ENCODE measurements around the gene INCENP.

The INCENP gene

GRCh38 chr11:62127941-62128770 is 4.3 kb downstream of the INCENP start:
- peaks cover 5% of the 10 kb centered on the region for H3K36me3 ChIP-seq (ENCODE audit: control insufficient read depth, insufficient read depth, low read length)
- H3K9ac ChIP-seq (ENCODE audit: low read length): no peak overlapping the region
- no peak overlapping the region for H3K27ac ChIP-seq (ENCODE audit: low read depth, low read length)
- no peaks in the 10 kb centered on the region for H3K27me3 ChIP-seq (ENCODE audit: control insufficient read depth, insufficient read depth, low read length)
- peaks cover 9% of the 10 kb centered on the region for H3K4me1 ChIP-seq (ENCODE audit: control insufficient read depth, insufficient read depth, low read length)
- H3K4me3 ChIP-seq (ENCODE audit: low read length): no peak overlapping the region

- Histone ChIP-seq H3K36me3 (ENCODE audit: control insufficient read depth, insufficient read depth, low read length) (peaks cover 5% of the 10 kb centered on the region), H3K9ac (ENCODE audit: low read length) (no peak overlapping the region), H3K27me3 (ENCODE audit: control insufficient read depth, insufficient read depth, low read length) (no peaks in the 10 kb centered on the region), H3K27ac (ENCODE audit: low read depth, low read length) (no peak overlapping the region), H3K4me1 (ENCODE audit: control insufficient read depth, insufficient read depth, low read length) (peaks cover 6% of the 10 kb centered on the region), H3K4me3 (ENCODE audit: low read length) (no peak overlapping the region)
Observed at GRCh38 chr11:62128835-62129234, 5.0 kb downstream of the INCENP start.

GRCh38 chr11:62129590-62130282 is 5.9 kb downstream of the INCENP start:
- Histone ChIP-seq H3K9ac (ENCODE audit: low read length) (no peak overlapping the region), H3K4me3 (ENCODE audit: low read length) (no peak overlapping the region), H3K4me1 (ENCODE audit: control insufficient read depth, insufficient read depth, low read length) (peaks cover 3% of the 10 kb centered on the region), H3K27me3 (ENCODE audit: control insufficient read depth, insufficient read depth, low read length) (no peaks in the 10 kb centered on the region), H3K36me3 (ENCODE audit: control insufficient read depth, insufficient read depth, low read length) (peaks cover 5% of the 10 kb centered on the region), H3K27ac (ENCODE audit: low read depth, low read length) (no peak overlapping the region)

DNA sequence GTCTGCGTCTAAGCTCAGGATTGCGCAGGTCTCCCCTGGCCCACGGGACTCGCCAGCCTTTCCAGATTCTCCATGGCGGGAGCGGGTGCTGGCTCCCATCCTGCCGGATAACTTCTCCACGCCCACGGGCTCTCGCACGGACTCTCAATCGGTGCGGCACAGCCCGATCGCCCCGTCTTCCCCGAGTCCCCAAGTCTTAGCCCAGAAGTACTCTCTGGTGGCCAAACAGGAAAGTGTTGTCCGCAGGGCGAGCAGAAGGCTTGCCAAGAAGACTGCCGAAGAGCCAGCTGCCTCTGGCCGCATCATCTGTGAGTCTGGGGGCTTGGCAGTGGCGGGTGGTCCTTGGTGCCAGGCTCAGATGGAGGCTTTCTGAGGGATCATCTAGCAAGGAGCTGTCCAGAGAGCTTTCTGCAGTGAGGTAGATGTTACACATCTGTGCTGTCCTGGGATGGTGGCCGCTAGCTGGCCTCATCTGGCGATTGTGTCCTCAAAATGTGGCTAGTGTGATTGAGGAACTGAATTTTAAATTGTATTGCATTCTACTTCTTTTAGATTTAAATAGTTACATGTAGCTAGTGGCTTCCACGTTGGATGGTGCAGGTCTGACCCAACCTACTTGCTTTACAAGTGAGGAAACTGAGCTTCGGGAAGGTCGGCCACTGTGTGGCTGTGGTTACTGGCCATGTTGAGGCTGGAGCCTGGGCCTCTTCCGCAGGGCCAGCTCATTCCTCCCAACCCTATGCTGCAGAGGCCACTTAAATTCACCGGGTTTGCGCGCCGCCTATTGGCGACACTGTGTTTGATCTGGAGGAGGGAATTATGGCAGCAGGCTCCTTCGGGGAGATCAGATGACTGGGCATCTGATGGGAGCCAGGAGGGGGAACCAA is 6.7 kb downstream of the INCENP start:
- no peak overlapping the region for H3K27ac ChIP-seq (ENCODE audit: low read depth, low read length)
- no peak overlapping the region for H3K4me3 ChIP-seq (ENCODE audit: low read length)
- H3K9ac ChIP-seq (ENCODE audit: low read length): no peak overlapping the region
- H3K36me3 ChIP-seq (ENCODE audit: control insufficient read depth, insufficient read depth, low read length): peaks cover 5% of the 10 kb centered on the region
- no peaks in the 10 kb centered on the region for H3K27me3 ChIP-seq (ENCODE audit: control insufficient read depth, insufficient read depth, low read length)
- H3K4me1 ChIP-seq (ENCODE audit: control insufficient read depth, insufficient read depth, low read length): no peaks in the 10 kb centered on the region

- Histone ChIP-seq H3K4me1 (ENCODE audit: control insufficient read depth, insufficient read depth, low read length) (no peaks in the 10 kb centered on the region), H3K27me3 (ENCODE audit: control insufficient read depth, insufficient read depth, low read length) (no peaks in the 10 kb centered on the region), H3K9ac (ENCODE audit: low read length) (no peak overlapping the region), H3K27ac (ENCODE audit: low read depth, low read length) (no peak overlapping the region), H3K36me3 (ENCODE audit: control insufficient read depth, insufficient read depth, low read length) (peaks cover 5% of the 10 kb centered on the region), H3K4me3 (ENCODE audit: low read length) (no peak overlapping the region)
Observed at GRCh38 chr11:62131170-62131464, 7.3 kb downstream of the INCENP start.

DNA sequence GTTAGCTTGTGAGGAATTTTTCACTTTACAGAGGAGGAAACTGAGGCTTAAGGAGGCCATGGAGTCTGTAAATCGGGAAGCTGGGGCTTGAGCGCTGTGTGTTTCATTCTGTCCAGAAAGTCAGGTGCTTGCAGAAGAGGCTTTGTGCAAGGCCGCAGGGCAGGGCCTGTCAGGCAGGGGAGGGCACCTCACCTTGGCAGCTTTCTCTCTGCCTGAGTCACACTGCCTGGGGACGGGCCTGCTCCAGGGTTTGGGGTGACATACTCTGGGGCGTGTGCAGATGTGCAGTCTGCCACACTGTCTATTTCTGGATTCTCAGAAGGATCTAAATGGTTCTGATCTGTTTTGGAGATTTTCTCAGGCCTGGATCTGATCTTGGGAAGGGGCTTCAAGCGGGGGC is 8.4 kb downstream of the INCENP start:
- Histone ChIP-seq H3K27ac (ENCODE audit: low read depth, low read length) (no peak overlapping the region), H3K27me3 (ENCODE audit: control insufficient read depth, insufficient read depth, low read length) (no peaks in the 10 kb centered on the region), H3K4me3 (ENCODE audit: low read length) (no peak overlapping the region), H3K9ac (ENCODE audit: low read length) (no peak overlapping the region), H3K4me1 (ENCODE audit: control insufficient read depth, insufficient read depth, low read length) (no peaks in the 10 kb centered on the region), H3K36me3 (ENCODE audit: control insufficient read depth, insufficient read depth, low read length) (peaks cover 5% of the 10 kb centered on the region)

DNA sequence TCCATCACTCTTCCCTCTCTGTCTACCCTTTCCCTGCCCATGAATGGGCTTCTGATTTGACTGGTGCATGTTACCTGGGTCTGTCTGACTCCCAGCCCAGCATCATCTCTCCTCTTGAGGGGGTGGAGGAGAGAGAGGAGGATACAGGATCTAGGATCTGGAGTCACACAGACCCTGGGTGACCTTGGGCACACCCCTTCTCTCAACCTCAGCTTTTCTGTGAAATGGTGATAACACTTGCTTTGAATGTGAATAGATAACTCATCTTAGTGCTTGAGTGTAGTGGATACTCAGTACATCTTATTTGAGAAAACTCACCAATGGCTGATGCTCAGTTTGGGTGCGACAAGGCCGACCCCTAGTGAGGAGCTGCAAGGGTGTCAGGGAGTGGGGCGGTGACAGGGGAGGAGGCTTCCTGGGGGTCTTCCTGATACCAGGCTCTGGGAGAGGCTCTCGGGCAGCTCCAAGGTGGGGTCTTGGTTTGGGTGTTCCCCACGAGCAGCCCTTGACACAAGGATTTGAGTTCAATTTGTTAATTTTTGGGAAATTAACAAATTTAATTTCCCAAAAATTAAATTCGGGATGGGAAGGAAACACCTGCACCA is 9.0 kb downstream of the INCENP start:
- no peaks in the 10 kb centered on the region for H3K4me1 ChIP-seq (ENCODE audit: control insufficient read depth, insufficient read depth, low read length)

GRCh38 chr11:62133328-62134065 is 9.7 kb downstream of the INCENP start:
- Histone ChIP-seq H3K4me1 (ENCODE audit: control insufficient read depth, insufficient read depth, low read length) (no peaks in the 10 kb centered on the region), H3K27me3 (ENCODE audit: control insufficient read depth, insufficient read depth, low read length) (no peaks in the 10 kb centered on the region)

More for the DNA sequence above, 9.0 kb downstream of the INCENP start:
- H3K27me3 ChIP-seq (ENCODE audit: control insufficient read depth, insufficient read depth, low read length): no peaks in the 10 kb centered on the region
- H3K4me3 ChIP-seq (ENCODE audit: low read length): no peak overlapping the region
- peaks cover 5% of the 10 kb centered on the region for H3K36me3 ChIP-seq (ENCODE audit: control insufficient read depth, insufficient read depth, low read length)
- H3K9ac ChIP-seq (ENCODE audit: low read length): no peak overlapping the region
- H3K27ac ChIP-seq (ENCODE audit: low read depth, low read length): no peak overlapping the region

DNA sequence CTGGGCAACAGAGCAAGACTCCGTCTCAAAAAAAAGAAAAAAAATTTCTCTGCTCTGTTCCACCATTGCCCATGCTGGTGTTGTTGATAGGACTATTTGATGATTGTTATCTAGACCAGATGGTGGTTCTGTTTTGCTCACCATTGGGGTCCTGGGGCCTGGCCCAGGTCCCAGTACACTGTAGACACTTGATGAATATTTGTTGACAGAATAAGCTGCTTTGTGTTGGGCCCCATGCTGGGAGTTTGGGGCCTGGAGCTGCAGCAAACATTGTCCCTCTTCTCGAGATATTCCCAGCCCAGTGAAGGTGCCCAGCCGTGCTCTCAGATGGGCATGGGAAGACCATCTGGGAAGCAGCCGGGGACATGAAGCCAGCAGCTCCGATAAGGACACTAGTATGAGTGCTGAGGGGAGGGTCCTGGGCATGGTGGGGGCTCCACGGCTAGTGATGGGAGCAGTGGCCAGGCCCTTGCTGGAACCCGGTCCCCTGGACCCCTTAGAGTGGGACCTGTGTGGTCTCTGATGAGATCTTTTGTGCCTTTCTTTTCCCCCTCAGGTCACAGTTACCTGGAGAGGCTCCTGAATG is 13.6 kb downstream of the INCENP start:
- H3K27ac ChIP-seq (ENCODE audit: low read depth, low read length): no peak overlapping the region
- H3K36me3 ChIP-seq (ENCODE audit: control insufficient read depth, insufficient read depth, low read length): peaks cover 15% of the 10 kb centered on the region

More at GRCh38 chr11:62133328-62134065, 9.7 kb downstream of the INCENP start:
- no peak overlapping the region for H3K27ac ChIP-seq (ENCODE audit: low read depth, low read length)
- no peak overlapping the region for H3K4me3 ChIP-seq (ENCODE audit: low read length)
- no peak overlapping the region for H3K9ac ChIP-seq (ENCODE audit: low read length)
- H3K36me3 ChIP-seq (ENCODE audit: control insufficient read depth, insufficient read depth, low read length): peaks cover 3% of the 10 kb centered on the region

DNA sequence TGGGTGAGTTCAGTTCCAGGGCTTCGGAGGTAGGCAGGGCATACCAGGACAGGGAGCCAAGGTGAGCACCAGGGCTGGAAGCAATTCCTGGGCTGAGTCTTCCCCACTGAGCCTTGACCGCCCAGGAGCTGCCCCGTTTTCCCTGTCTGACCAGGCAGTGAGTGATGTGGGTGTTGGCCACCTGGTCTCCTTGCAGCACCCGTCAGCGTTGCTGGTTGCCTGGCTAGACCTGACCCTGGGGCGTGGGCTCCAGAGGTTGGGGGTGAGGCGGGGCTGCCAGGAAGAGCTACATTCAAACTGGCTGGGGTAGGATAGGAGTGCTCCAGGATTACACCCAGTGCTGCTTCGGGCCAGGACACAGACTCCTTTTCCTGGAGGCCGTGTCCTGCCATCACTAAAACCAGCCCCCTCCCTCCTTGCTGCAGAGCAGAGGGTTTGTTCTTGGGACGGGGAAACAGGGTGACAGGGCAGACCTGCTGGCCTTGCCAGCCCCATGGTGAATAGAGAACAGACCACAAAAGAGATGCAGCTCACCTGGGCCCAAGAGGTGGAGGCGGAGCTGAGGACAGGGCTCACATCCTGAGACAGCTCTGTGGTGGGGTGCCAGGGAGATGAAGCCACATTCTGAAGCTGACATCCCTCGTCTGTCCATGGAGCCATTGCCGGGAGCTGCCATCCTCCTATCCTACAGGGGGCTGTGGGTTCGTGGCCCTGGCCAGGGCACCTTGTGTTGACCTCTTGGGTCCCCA is 14.2 kb downstream of the INCENP start:
- no peaks in the 10 kb centered on the region for H3K27me3 ChIP-seq (ENCODE audit: control insufficient read depth, insufficient read depth, low read length)
- H3K9ac ChIP-seq (ENCODE audit: low read length): no peak overlapping the region
- H3K27ac ChIP-seq (ENCODE audit: low read depth, low read length): no peak overlapping the region
- no peak overlapping the region for H3K4me3 ChIP-seq (ENCODE audit: low read length)
- H3K36me3 ChIP-seq (ENCODE audit: control insufficient read depth, insufficient read depth, low read length): peaks cover 15% of the 10 kb centered on the region
- no peaks in the 10 kb centered on the region for H3K4me1 ChIP-seq (ENCODE audit: control insufficient read depth, insufficient read depth, low read length)

More for the DNA sequence above, 13.6 kb downstream of the INCENP start:
- no peak overlapping the region for H3K4me3 ChIP-seq (ENCODE audit: low read length)
- H3K27me3 ChIP-seq (ENCODE audit: control insufficient read depth, insufficient read depth, low read length): no peaks in the 10 kb centered on the region
- H3K9ac ChIP-seq (ENCODE audit: low read length): no peak overlapping the region
- H3K4me1 ChIP-seq (ENCODE audit: control insufficient read depth, insufficient read depth, low read length): no peaks in the 10 kb centered on the region
